HL-60 (cell line): ENCODE data around the gene DENND1A.

ENCODE experiments used
- DNase-seq, 2 experiments: peaks; one replicate each; pipeline ENCODE4 v3.0.0-alpha.2; 2010 to 2020; ENCODE audit warnings: low read depth in 1 of 2, low spot score in 1 of 2
- H3K27ac ChIP-seq: fragments of 250-450 bp; sonication (Bioruptor Pico); replicated peaks from 2 replicates; pipeline ENCODE4 v1.5.1; 2020; ENCODE audit warnings: mild to moderate bottlenecking, moderate library complexity
- H3K27me3 ChIP-seq: fragments of 250-450 bp; sonication (Bioruptor Pico); 2 replicates; pipeline ENCODE4 v1.5.1; 2021; ENCODE audit warnings: mild to moderate bottlenecking, moderate library complexity; ENCODE audit not compliant: insufficient read depth, poor library complexity, severe bottlenecking
- H3K4me3 ChIP-seq: replicated peaks from 2 replicates; pipeline ENCODE4 v1.5.1; 2011; ENCODE audit warnings: mild to moderate bottlenecking, control low read depth, low read length; ENCODE audit not compliant: insufficient read depth
- CTCF ChIP-seq: IDR thresholded peaks from one replicate; pipeline ENCODE4 v1.5.1; 2011; ENCODE audit warnings: low read length, control low read depth, inconsistent platforms; ENCODE audit not compliant: insufficient read depth
- GABPA ChIP-seq: IDR thresholded peaks from 2 replicates; pipeline ENCODE4 v1.6.1; 2012; ENCODE audit warnings: low read depth
- POLR2AphosphoS5 ChIP-seq: IDR thresholded peaks from 2 replicates; pipeline ENCODE4 v1.6.1; 2012; ENCODE audit warnings: low read depth
- REST ChIP-seq: IDR thresholded peaks from 2 replicates; pipeline ENCODE4 v1.6.1; 2012; ENCODE audit warnings: low read depth; ENCODE audit not compliant: insufficient replicate concordance
- SPI1 ChIP-seq: IDR thresholded peaks from 2 replicates; pipeline ENCODE4 v1.6.1; 2012; ENCODE audit warnings: low read depth, mild to moderate bottlenecking, borderline replicate concordance

DENND1A gene

GRCh38 chr9:123775289-123776284, 154.3 kb downstream of the DENND1A start:
- H3K4me3 ChIP-seq = no peak overlapping the region
- no peaks in the 10 kb centered on the region for H3K27me3 ChIP-seq
- TF ChIP-seq POLR2AphosphoS5 = no peak
- TF ChIP-seq GABPA = no peak
- no peak for TF ChIP-seq SPI1
- TF ChIP-seq REST = no peak
- TF ChIP-seq CTCF = no peak
- no peak for DNase-seq
- no peak overlapping the region for H3K27ac ChIP-seq

GRCh38 chr9:123773783-123774182, 156.1 kb downstream of the DENND1A start:
- Histone ChIP-seq H3K4me3 (no peak overlapping the region), H3K27me3 (no peaks in the 10 kb centered on the region), H3K27ac (peak overlapping the region; percentile 36)
- DNase-seq = no peak
- TF ChIP-seq POLR2AphosphoS5 (no peak), GABPA (no peak), SPI1 (peak; percentile 27; the same call in 1 of the 2 replicates), REST (no peak), CTCF (no peak)

GRCh38 chr9:123772967-123773366, 157.0 kb downstream of the DENND1A start:
- Histone ChIP-seq H3K4me3 (no peak overlapping the region), H3K27me3 (no peaks in the 10 kb centered on the region), H3K27ac (peak overlapping the region; percentile 36)
- peak; percentile 27 to 54 for DNase-seq
- no peak for TF ChIP-seq CTCF
- no peak for TF ChIP-seq REST
- peak; percentile 83 for TF ChIP-seq SPI1
- no peak for TF ChIP-seq POLR2AphosphoS5
- TF ChIP-seq GABPA = no peak
